Stimulated activated CD4-positive, alpha-beta T cell treated with anti-CD3 and anti-CD28 coated beads, TNF-alpha, amount 100 ng/mL, for 1 hour (primary cell): Measurements from ENCODE around the gene NUBPL.
"Not testable (repeated sequence)": the region's sequence is repeated elsewhere in the genome, so short reads cannot be mapped to it uniquely, and the experiment has no call there.

Source experiments
- DNase-seq, 3 donors: peaks; one replicate each; pipeline ENCODE4 v3.0.0-alpha.2; 2020; ENCODE audit warnings: low read depth in 3 of 3, low spot score in 1 of 3

The NUBPL gene

GRCh38 chr14:31802838-31803237 lies 241.6 kb downstream of the NUBPL start:
- no peak for DNase-seq

GRCh38 chr14:31806249-31806648 lies 245.0 kb downstream of the NUBPL start:
- no peak for DNase-seq

GRCh38 chr14:31811693-31812628 lies 250.8 kb downstream of the NUBPL start:
- not testable (repeated sequence) for DNase-seq

GRCh38 chr14:31813724-31814490 lies 252.7 kb downstream of the NUBPL start:
- not testable (repeated sequence) for DNase-seq

GRCh38 chr14:31819281-31819680 lies 258.1 kb downstream of the NUBPL start:
- DNase-seq: no peak

- DNase-seq: no peak
Measured at GRCh38 chr14:31825459-31825858, 264.3 kb downstream of the NUBPL start.

- no peak for DNase-seq
Measured at GRCh38 chr14:31827325-31827724, 266.1 kb downstream of the NUBPL start.

GRCh38 chr14:31828946-31829868 lies 268.0 kb downstream of the NUBPL start:
- DNase-seq: no peak

GRCh38 chr14:31834616-31835015 lies 273.4 kb downstream of the NUBPL start:
- no peak for DNase-seq

GRCh38 chr14:31835049-31835448 lies 273.8 kb downstream of the NUBPL start:
- DNase-seq: no peak

- no peak for DNase-seq
Measured at GRCh38 chr14:31837031-31837430, 275.8 kb downstream of the NUBPL start.

GRCh38 chr14:31842899-31843298 lies 281.7 kb downstream of the NUBPL start:
- no peak for DNase-seq

- DNase-seq: no peak
Measured at GRCh38 chr14:31843361-31844091, 282.3 kb downstream of the NUBPL start.

GRCh38 chr14:31854508-31855075 lies 293.4 kb downstream of the NUBPL start:
- no peak for DNase-seq

- no peak for DNase-seq
Measured at GRCh38 chr14:31855262-31855661, 294.1 kb downstream of the NUBPL start.

- DNase-seq: not testable (repeated sequence)
Measured at GRCh38 chr14:31856003-31856402, 294.8 kb downstream of the NUBPL start.

- DNase-seq: no peak
Measured at GRCh38 chr14:31858868-31859267, 297.7 kb downstream of the NUBPL start.

- no peak for DNase-seq
Measured at GRCh38 chr14:31864937-31865855, 304.0 kb downstream of the NUBPL start.

- no peak for DNase-seq
Measured at GRCh38 chr14:31867570-31867969, 306.4 kb downstream of the NUBPL start.
